NCI-H226 (cell line): ENCODE data around the gene GIGYF2.
A peak's percentile ranks its signal among the peaks of the same experiment; 100 is the strongest.

Experiments
- DNase-seq: peaks from one replicate; pipeline ENCODE4 v3.0.0-alpha.2; 2015

GIGYF2 gene

DNA sequence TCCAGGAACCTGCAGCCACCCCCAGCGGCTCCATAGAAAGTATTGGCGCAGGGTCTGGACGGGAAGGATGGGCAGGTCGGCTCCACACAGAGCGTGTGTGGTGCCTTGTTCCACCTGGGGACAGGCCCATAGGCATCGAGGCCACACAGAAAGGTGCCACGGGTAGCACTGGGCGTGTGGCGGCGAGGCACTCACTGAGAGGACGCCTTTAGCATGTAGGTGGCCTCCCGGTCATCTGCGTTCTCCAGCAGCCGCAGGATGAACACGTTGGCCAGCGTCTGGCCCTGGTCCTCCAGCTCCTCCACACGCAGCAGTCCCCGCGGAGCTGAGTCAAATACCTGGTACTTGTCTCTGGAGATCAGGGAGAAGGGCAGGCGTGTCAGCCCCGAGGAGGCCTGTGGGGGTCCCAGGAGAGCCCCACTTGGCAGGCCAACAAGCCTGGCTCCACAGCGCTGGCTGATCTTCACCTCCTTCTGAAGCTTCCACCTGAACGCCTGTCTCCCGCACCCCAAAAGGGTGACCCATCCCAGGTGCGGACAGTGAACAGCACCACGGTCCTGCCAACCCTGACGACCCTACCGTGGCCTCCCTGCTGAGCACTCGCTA lies 186.1 kb downstream of the GIGYF2 start:
- DNase-seq = no peak

DNA sequence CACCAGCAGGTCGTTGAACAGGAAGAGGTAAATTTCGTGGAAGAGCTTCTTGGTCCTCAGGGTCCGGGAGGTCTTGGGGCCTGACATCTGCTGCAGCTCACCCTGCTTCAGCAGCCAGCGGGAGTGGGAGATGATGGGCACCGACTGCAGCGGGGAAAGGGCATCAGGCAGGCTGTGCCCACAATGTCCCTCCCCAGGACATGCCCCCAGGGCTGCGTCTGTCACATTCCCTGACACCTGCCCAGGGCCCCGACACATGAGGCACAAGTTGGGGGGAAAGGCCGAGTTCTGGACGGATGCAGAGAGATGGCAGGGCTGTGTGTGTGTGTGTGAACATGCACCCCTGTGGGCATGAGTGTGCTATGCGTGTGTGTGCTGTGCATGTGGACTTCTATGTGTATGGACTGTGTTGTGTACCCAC lies 186.9 kb downstream of the GIGYF2 start:
- DNase-seq = no peak

DNA sequence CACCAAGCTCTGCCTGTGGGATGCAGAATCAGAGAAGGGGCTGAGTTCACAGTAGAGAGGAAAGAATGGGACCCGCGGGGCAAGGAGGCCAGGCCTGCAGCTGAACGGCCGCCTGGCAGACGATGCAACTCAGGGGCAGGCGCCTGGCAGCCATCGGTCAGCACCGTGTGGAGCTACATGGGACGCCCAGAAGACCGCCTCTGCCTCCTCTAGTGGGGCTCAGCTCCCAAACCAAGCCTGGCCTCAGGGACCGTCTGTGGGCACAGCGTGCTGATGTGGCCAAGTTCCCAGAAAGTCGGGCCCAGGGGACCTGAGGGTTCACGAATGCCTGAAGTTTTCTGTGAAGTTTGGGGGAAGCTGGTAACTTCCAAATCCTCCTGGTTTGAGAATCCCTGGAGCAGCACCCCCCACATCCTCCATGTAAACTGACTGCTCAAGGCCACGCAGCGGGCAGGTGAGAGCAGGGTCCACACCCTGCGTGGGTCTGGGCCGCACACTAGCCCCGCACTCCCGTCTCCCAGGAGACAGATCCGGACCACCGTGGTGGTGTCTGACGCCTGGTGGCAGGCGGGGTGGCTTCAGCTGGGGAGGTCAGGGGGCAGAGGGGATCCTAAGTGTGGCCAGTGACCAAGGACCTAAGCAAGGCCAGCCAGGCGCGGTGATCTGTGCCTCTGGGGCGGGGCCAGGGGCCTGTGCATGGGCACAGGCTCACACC lies 187.6 kb downstream of the GIGYF2 start:
- no peak for DNase-seq

DNA sequence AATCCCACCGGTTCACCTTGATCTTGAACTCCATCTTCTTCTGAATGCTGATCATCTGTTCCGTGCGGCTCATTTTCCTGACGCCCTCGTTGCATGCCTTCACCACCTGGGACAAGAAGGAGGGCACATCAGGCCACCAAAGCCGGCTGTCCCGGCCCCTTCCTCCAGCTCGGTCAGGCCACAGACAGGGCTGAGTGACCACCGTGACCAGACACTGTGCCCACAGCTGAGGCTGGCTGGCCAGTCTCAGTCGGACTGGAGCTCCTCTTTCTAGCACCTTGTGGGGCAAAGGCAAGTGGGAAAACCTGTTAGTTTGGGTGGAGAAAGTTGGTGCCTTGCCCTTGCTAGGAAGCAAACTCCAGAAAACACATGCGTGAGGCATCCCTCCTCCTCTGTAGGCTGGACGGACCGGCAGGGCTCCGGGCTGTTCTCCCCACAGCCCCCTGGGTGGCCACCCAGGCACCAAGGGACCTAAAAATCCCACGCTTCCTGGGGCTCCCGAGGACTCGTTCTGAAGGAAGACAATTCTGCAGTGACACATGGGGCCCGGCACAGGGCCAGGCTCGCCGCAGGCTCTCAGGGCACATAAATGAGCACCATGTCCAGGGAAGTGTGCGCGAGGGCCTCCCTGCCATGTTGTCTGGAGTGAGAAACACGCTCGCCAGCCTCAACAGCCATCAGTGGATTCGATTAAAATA lies 188.3 kb downstream of the GIGYF2 start:
- no peak for DNase-seq

GRCh38 chr2:232886176-232886575 lies 189.0 kb downstream of the GIGYF2 start:
- no peak for DNase-seq

GRCh38 chr2:232886632-232887031 lies 189.5 kb downstream of the GIGYF2 start:
- DNase-seq = no peak

DNA sequence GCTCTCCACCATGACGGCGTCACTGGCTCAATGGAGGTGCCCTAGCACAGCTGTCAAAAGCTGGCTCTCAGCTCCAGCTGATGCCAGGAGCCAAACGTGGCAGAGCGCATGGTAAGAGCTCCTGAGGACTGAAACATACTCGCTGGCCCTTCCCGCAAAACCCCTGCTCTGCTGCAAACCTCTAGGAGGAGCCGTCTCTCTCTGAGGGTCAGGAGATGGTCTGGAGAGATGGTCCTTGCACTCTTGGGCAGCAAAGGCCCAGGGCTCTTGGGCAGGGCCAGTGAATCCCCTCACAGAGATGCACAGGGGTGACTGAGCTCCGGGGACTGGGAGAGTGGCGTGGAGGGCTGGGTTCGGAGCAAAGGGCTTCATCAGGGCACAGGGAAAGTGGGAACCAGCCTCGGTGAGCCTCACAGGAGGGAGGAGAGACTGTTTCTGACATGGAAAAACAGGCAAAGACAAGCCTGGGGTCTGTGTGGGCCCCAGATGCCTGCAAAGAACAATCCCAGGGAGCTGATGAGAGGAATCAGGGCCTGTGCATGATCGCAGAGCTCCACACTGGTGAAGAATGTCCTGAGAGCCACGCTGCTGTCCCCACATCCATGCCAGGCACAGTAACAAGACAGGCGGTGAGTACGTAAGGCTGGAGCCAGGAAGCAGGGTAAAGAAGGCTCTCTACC lies 190.2 kb downstream of the GIGYF2 start:
- DNase-seq = no peak

- DNase-seq = no peak
Observed at GRCh38 chr2:232888099-232888836, 191.1 kb downstream of the GIGYF2 start.

DNA sequence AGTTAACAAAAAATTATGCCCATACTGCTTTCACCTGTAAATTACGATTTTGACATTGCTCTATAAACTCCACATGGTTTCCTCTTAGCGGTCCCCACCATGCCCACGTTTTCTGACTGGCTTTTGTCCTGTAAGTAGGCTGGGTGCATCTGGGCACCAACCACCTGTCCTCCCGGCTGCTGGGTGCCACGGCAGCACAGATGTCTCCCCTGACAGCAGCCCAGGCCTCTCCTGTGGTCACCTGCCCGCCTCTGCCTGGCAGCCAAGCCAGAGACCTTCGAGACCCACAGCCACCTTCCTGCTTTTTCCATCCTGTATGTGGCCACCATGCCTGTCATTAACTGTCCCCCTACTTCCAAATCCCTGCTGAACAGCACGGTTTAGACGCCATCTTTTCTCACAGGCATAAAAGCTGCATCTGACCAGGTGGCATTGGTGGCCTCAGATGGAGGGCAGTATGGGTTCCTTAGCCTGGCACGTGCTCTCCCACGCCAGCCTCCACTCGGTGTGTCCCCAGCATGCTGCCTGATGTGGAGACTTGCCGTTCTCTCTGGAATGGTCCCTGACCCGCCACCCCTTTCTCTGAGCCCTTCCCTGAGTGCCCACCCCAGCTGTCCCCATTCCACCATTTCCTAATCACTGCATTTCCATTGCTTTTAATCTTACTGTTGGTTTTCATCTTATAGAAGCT lies 191.9 kb downstream of the GIGYF2 start:
- DNase-seq = no peak

- DNase-seq = no peak
Observed at GRCh38 chr2:232889876-232890401, 192.8 kb downstream of the GIGYF2 start.

GRCh38 chr2:232890536-232890895 lies 193.4 kb downstream of the GIGYF2 start:
- no peak for DNase-seq

GRCh38 chr2:232890896-232891601 lies 193.9 kb downstream of the GIGYF2 start:
- DNase-seq = no peak

- peak; percentile 9 for DNase-seq
Observed at GRCh38 chr2:232891621-232892071, 194.5 kb downstream of the GIGYF2 start.

DNA sequence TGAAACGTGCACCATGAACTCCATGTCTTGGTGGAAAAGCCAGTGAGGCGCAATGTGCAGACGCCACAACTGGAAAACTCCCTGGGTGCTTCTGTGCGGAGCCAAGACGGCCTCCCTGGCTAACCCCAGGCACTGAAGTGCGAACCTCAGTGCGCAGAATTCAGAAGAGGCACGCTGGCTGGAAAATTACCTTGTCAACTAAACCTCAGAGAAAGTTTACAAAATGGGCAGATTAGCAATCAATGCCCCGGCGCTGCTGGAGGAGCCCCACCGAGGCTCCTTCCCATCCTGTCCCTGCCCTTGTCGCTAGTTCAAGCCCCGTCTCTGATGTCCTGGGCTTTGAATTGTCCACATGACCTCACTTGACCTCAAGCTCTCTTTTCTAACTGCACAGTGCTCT lies 195.1 kb downstream of the GIGYF2 start:
- no peak for DNase-seq

DNA sequence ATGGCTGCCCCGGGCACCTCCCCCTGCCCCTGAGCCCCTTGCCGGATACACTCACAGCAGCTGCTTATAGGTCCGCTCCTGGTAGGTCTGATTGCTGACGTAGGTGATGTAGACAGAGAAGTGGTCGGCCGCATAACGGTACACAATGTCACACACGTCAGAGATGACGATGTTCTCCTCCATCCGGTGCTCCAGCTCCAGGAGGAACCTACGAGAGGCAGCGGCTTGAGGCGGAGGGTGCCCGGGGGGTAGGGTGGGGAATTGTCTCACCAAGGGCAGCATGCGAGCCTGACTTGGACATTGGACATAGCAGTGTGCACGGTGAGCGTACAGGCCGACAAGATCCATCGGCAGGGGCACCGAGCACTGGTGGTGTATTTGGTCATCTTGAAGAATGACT lies 195.7 kb downstream of the GIGYF2 start:
- DNase-seq = no peak

DNA sequence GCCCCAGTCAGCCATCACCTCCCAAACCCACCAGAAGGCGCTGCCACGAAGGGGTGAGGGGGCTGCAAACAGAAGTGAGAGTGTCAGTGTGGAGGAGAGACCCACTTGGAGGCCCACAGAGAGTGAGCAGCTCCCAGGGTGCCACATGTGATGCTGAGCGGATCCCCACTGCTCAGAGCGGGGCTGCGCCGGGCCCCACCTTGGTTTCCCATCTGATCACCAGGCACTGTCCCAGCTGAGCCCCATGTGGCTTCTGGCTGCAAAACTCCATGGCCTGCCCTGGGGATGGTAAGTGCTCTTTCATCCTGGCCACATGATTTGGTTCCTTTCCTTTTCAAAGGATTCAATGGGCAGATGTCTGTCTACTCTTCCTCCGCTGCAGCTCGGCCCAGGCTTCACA lies 196.7 kb downstream of the GIGYF2 start:
- no peak for DNase-seq

- DNase-seq = no peak
Observed at GRCh38 chr2:232894251-232894650, 197.1 kb downstream of the GIGYF2 start.

DNA sequence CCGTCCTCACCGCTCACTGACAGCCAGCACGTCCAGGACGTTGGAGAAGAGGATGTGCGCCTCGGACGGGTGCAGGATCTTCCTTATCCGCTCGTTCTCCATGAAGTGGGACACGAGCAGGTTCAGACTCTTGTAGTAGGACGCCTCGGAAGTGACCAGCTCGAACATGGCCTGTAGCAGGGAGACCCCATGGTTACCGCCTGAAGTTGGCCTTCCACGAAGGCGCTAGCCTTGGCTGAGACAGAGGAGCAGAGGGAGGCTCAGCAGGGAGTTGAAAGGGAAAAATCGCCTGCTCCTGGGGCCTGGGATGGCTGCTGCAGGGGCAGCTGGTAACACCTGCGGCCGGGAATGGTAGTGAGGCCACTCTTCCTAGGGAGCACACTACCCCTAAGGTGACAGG lies 197.6 kb downstream of the GIGYF2 start:
- no peak for DNase-seq

- DNase-seq = no peak
Observed at GRCh38 chr2:232896111-232896510, 199.0 kb downstream of the GIGYF2 start.

GRCh38 chr2:232896720-232897597 lies 199.8 kb downstream of the GIGYF2 start:
- DNase-seq = no peak
